ENCODE measurements around the gene NAV3.

GRCh38 chr12:77818351-77818750 is 12.3 kb upstream of the NAV3 start:
- TF ChIP-seq CTCF (IDR thresholded peaks at IDR 0.05) = no peak
- no peak for TF ChIP-seq POLR2A (IDR thresholded peaks at IDR 0.05)
